CD4-positive, alpha-beta T cell treated with Interferon gamma for 1 hour (primary cell): ENCODE results near the gene ELAPOR1.
"Not testable (repeated sequence)": the region's sequence is repeated elsewhere in the genome, so short reads cannot be mapped to it uniquely, and the experiment has no call there.

Experiments
- DNase-seq: peaks from one replicate; pipeline ENCODE4 v3.0.0-alpha.2; 2020

Gene ELAPOR1

DNA sequence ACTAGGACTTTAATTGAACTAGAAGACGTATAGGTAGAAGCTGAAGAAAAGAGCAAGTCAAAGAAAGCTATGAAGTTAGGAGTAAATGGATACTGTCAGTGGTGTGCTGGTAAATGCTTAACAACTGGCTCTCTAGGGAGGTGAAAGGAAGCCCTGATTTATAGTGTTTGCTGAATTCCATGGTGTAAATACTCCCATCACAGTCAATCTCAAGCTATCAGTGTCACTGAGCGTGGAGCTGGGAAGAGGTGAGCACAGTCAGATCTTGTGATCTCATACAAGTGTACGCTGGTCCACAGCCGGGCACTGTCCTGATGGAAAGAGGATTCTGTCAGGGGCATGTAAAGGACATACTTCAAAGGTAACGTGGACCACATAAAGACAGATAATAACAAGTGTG lies 28.3 kb downstream of the ELAPOR1 start:
- no peak for DNase-seq

DNA sequence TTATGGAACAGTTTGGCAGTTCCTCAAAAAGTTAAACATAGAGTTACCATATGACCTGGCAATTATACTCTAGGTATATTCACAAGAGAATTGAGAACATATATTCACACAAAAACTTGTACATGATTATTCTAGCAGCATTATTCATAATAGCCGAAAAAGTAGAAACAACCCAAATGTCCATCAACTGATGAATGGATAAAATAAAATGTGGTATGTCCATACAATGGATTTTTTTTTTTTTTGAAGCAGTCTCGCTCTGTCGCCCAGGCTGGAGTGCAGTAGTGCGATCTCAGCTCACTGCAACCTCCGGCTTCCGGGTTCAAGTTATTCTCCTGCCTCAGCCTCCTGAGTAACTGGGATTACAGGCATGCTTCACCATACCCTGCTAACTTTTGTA lies 28.8 kb downstream of the ELAPOR1 start:
- not testable (repeated sequence) for DNase-seq

DNA sequence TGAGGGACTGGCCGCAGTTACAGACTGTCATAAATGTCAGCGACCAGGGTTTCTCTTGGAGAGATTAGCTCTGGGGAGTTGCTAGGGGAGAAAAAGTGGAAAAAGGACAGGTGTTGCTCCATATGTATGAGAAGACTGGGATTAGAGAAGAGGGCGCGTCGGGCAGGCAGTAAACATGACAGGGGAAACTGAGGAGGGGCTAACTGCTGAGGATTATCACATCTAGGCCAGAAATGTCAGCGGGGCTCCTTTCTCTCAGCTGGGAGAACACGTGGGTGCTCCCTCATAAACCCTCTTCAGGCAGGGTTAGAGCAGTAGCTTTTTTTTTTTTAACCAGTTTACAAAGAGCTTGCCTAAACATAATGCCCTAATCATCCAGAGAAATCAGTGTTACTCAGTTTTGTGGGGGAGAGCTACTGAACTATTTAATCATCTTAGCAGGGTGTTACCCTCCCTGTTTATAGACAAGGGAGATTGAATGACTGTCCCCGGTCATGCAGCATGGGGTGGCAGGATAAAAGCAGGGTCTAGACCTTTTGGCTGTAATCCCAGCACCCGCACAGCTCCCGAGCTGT lies 35.2 kb downstream of the ELAPOR1 start:
- no peak for DNase-seq

DNA sequence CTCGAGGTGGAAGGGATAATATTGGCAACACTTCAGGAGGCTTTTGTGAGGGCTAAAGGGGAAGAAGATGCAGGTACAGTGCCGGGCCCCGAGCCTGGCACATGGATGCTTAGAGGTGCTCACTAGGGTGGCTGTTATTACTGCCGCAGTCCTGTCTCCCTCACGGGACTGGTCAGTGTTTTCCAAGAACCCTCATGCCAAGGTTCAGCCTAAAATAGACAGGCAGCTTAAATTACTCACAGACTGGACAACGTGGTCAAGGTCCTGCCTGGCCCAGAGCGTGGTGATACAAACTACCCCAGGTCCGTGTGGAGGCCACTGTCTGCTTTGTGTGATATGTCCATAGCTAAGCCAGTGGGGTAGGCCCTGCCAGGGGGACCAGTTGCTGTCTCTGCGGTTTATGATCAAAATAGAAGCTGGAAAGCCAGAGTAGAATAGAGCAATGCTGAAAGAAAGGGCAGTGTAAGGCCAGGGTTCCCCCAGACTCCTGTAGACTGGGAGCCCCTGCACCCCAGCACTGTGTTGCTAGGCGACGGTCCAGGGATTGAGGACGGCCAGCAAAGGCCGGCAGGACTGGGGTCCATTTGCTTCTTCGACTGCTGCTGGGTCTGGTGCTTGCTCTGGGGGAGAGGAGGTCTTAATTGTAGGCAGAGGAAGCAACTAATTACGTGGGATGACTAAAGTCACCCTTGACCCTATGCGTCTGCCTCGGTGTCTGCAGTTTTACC lies 36.1 kb downstream of the ELAPOR1 start:
- DNase-seq: no peak

DNA sequence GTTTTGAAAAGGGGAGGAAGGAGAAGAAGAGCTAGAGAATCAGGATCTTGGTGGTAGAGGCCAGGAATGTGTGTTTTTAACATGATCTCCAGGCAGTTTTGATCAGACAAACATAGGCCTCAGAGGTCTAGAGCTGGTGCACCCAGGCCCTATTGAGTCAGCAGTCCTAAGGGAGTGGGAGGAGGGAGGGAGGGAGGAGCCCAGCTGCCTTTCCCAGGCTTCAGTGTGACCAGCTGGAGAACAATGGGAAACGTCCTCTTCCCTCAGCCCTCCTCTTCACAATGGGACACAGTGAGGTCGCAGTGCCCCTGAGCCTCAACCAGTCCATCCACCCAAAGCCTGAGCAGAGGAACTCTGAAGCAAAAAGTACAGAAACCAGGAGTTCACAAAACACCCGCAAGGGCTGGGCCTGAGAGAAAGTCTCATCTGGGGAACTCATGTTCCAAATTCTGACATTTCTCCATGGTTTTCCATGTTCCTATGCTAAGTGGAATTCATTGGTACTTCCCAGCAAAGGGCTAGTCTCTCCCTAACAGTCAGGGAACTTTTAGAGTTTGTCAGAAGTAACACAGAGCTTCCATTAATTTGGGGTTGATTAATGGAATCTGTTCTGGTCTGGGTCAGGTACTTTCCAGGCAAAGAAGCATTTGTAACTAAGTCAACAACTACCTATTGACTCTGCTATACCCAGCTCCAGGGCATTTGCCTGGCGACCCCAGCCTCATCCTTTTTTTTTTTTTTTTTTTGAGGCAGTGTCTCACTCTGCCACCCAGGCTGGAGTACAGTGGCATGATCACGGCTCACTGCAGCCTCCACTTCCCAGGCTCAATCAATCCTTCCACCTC lies 37.5 kb downstream of the ELAPOR1 start:
- no peak for DNase-seq

DNA sequence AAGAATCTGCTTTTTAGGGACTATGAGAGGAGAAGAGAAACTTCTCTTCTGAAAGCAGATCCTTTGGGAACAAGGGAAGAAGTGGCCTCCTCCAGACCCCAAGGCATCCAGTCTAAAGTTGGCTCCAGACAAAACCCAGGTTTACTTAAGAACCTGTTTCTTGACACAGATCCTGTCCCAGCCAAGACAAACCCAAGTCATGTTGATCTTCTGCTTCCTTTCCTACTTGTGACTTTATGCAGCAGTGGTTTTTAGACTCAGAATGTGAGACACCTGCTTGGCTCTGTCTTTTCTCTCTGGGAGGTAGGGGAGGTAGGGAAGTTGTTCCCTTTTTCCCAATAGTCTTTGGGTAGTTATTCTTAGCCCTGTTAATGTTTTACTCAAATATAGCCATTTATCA lies 38.3 kb downstream of the ELAPOR1 start:
- no peak for DNase-seq

DNA sequence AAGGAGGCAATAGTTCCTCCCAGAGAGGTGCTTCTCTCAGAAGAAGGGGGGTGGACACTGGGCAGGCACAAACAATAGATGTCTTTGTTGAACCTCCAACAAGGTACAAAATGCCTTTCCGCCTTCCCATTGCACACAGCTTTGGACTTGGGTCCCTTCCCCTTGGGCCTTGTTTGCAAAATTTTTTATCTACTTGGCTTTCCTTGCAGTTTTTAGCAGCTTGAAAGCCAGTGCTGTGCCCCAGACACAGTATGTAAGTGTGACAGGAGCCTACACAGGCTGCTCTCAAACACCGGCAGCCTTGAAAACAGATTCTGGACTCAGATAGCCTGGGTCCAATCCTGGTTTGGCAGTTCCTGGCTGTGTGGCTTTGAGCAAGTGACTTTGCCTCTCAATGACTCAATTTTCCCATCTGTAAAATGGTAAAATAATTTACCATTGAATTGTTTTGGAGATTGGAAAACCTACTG lies 43.0 kb downstream of the ELAPOR1 start:
- DNase-seq: no peak

DNA sequence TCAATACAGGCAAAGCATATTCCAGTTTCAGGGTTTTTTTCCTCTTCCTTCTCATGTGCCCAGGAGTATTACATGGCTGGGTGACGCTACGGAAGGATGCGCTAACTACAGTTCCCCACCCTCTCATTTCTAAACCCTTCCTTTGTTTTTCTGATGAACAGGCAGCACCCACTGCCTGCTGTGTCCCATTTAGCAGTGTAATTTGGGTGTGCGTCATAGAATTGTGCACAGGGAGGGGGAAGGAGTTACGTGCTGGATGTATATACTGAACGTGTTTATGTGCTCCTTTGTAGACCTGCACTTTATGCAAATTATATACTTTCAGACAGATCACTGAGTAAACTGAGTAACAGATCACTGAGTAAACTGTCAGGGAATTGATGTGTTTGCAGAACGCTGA lies 44.5 kb downstream of the ELAPOR1 start:
- DNase-seq: no peak

DNA sequence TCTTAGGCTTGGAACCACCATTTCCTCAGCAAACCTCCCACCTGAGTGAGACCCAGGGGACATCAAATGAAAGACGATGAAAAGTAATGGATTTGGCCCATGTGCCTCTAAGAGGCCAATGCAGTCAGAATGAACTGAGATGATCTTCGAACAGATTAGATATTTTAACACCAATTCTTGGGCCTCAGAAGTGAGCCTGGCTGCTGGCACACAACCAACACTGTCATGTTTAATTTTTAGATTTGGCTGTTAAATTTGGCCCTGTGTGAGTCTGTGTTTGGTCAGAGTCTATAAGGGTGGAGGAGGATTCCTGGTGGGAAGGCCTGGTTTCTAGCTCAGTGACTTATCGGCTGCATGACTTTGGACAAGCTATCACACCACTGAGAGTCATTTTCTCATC lies 45.4 kb downstream of the ELAPOR1 start:
- no peak for DNase-seq

DNA sequence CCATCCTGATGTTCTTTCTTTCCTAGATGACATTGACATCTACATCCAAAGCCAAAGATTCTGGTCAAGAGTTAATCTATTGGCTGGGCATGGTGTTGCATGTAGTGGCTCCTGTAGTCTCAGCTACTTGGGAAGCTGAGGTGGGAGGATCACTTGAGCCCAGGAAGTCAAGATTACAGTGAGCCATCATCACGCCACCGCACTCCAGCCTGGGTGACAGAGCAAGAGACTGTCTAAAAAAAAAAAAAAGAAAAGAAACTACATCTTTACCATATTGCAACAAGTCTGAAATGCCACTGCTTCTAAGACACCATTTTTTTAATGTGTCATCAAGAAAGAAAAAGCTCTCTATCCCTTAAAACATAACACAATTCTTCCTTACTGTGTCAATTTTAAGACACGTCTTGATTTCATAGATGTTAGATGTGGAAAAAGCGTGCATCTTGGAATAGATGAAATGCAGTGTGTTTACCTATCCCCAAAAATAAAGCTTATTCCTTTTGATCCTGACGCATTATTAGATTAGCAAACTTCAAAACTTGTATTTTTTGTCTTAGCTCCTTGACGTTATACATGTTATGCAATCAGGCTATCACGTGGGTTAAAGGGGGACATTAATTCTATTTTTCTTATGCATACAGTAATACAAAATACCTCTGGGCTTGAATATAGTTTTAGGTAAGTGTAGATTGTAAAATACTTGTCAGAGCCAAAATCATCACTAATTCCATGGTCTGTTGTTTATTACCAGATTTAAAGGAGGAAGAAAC lies 46.3 kb downstream of the ELAPOR1 start:
- no peak for DNase-seq

DNA sequence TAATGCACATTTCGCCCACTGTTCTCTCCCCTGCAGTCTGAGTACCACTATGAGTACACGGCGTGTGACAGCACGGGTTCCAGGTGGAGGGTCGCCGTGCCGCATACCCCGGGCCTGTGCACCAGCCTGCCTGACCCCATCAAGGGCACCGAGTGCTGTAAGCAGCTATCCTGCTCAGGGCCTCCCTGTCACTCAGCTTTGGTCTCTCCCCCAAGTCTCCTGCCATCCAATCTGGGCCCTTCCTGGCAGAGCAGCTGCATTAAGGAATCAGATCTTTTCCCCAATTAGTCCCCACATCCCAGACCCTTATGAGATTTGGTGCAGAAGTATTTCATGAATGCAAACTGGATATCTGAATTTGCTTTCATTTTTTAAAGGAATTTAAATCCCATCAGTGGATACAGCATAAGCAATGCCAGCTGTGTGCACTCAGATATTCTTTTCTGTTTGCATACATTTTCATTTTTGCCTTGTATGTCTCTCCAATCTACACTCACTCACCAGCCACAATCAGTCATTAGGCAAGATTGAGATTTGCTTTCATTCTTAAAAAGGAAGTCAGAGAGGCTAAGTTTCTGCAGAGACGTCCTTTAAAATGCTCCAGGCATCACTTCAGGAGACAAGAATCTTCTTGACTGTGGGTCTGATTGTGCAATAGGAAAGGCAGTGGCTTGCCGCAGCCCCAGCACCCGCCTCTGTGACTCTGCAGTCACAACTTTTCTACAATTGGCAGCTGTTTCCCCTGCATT lies 48.1 kb downstream of the ELAPOR1 start:
- peak; percentile 10 for DNase-seq

DNA sequence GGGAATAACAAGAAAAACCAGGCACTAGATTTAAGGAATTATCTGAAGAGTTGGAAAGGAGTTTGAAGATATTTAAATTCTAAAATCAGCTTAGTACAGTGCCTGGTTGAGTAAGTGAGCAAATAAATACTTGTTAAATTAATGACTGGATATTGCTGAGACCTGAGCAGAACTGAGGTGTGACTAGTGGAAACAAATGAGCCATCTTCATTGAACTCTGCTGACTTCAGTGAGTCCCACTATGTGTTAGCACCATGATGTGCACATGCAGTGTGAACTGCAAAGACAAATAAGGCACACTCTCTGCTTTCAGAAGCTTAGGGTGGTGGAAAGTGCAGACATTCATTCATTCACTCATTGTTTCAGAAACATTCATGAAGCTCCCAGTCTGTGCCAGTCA lies 48.7 kb downstream of the ELAPOR1 start:
- DNase-seq: no peak

DNA sequence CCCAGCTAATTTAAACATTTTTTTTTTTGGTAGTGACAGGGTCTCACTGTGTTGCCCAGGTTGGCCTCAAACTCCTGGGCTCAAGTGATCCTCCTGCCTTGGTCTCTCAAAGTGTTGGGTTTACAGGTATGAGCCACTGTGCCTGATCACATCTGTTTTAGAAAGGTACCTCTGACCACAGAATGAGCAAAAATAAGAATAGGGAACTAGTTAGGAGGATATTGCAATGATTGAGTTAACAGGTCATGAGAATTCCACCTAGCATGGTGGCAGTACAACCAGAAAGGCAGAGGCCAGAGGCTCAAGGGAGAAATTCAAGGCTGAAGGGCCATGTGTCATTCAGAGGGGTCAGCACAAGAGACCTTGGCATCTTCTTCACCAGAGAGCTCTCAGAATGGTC lies 49.6 kb downstream of the ELAPOR1 start:
- no peak for DNase-seq
